Measurements from ENCODE around the gene KRT74.
A peak's percentile ranks its signal among the peaks of the same experiment; 100 is the strongest.

The KRT74 gene

DNA sequence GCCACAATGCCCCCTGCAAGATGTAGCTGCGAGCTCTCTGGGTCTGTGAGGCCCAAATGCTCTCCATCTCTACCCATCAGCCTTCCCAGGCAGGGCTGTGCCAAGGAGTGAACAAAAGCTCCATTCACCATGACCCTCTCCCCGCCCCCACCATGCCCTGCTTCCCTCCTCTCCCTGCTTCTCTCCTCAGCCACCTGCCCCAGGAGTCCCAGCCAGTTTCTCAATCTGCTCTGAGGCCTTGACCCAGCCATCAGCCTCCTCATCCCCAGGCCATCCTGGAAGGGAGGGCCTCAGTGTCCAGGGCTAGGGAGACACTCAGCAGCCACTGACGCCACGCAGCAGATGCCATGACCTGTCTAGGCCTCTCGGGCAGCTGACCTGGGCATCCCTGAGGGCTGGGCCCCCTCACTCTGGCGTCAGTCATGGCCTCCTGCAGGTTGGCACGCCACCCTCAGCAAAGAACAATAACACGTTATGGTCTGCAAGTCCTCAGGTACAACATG lies 45.0 kb downstream of the KRT74 start:
- H3K9ac ChIP-seq (ENCODE audit: low read depth, low read length): no peak overlapping the region
- H3K9me3 ChIP-seq (ENCODE audit: insufficient read depth, low read length, severe bottlenecking): no peaks in the 10 kb centered on the region
- DNase-seq: no peak
- no peak for ATAC-seq (ENCODE audit: insufficient read depth, low read depth)
- TF ChIP-seq CTCF (IDR thresholded peaks at IDR 0.05; ENCODE audit: borderline replicate concordance, extremely low read depth, low read length, poor library complexity, severe bottlenecking): no peak
- no peak for TF ChIP-seq EZH2 (IDR thresholded peaks at IDR 0.05; ENCODE audit: borderline replicate concordance, low read depth, low read length, severe bottlenecking)
- no peak overlapping the region for H3K4me3 ChIP-seq (ENCODE audit: low read depth in 1 of 2, low read length in 2 of 2)
- no peak overlapping the region for H3K4me2 ChIP-seq (ENCODE audit: insufficient read depth, low read length)
- H2AFZ ChIP-seq (ENCODE audit: low read depth, low read length): no peak overlapping the region
- H4K20me1 ChIP-seq (ENCODE audit: insufficient read depth, low read length): no peaks in the 10 kb centered on the region; the same call in 1 of the 2 replicates
- H3K27ac ChIP-seq (ENCODE audit: low read length): no peak overlapping the region
- no peaks in the 10 kb centered on the region for H3K36me3 ChIP-seq (ENCODE audit: insufficient read depth, low read length)
- no peaks in the 10 kb centered on the region for H3K4me1 ChIP-seq (ENCODE audit: insufficient read depth, low read length)
- H3K79me2 ChIP-seq (ENCODE audit: insufficient read depth, low read length): no peaks in the 10 kb centered on the region
- peaks cover 3% of the 10 kb centered on the region for H3K27me3 ChIP-seq (ENCODE audit: insufficient read depth, low read length, poor library complexity)

GRCh38 chr12:52527121-52527800 lies 46.4 kb downstream of the KRT74 start:
- Histone ChIP-seq H4K20me1 (ENCODE audit: insufficient read depth, low read length) (no peaks in the 10 kb centered on the region; the same call in 1 of the 2 replicates), H3K27me3 (ENCODE audit: insufficient read depth, low read length, poor library complexity) (peaks cover 7% of the 10 kb centered on the region), H3K79me2 (ENCODE audit: insufficient read depth, low read length) (no peaks in the 10 kb centered on the region), H3K27ac (ENCODE audit: low read length) (no peak overlapping the region), H3K9ac (ENCODE audit: low read depth, low read length) (no peak overlapping the region), H3K4me1 (ENCODE audit: insufficient read depth, low read length) (no peaks in the 10 kb centered on the region), H2AFZ (ENCODE audit: low read depth, low read length) (no peak overlapping the region), H3K36me3 (ENCODE audit: insufficient read depth, low read length) (no peaks in the 10 kb centered on the region), H3K4me2 (ENCODE audit: insufficient read depth, low read length) (no peak overlapping the region), H3K4me3 (ENCODE audit: low read depth in 1 of 2, low read length in 2 of 2) (no peak overlapping the region), H3K9me3 (ENCODE audit: insufficient read depth, low read length, severe bottlenecking) (no peaks in the 10 kb centered on the region)
- DNase-seq (no peak), ATAC-seq (ENCODE audit: insufficient read depth, low read depth) (no peak)
- TF ChIP-seq CTCF (IDR thresholded peaks at IDR 0.05; ENCODE audit: borderline replicate concordance, extremely low read depth, low read length, poor library complexity, severe bottlenecking) (no peak), EZH2 (IDR thresholded peaks at IDR 0.05; ENCODE audit: borderline replicate concordance, low read depth, low read length, severe bottlenecking) (no peak)

- no peak for DNase-seq
- no peak overlapping the region for H3K4me3 ChIP-seq (ENCODE audit: low read depth in 1 of 2, low read length in 2 of 2)
- H3K36me3 ChIP-seq (ENCODE audit: insufficient read depth, low read length): no peaks in the 10 kb centered on the region
- no peaks in the 10 kb centered on the region for H3K4me1 ChIP-seq (ENCODE audit: insufficient read depth, low read length)
- ATAC-seq (ENCODE audit: insufficient read depth, low read depth): peak; percentile 44; the same call in 1 of the 3 replicates
- H3K79me2 ChIP-seq (ENCODE audit: insufficient read depth, low read length): no peaks in the 10 kb centered on the region
- H2AFZ ChIP-seq (ENCODE audit: low read depth, low read length): no peak overlapping the region
- H3K27ac ChIP-seq (ENCODE audit: low read length): no peak overlapping the region
- no peaks in the 10 kb centered on the region for H3K9me3 ChIP-seq (ENCODE audit: insufficient read depth, low read length, severe bottlenecking)
- no peak overlapping the region for H3K4me2 ChIP-seq (ENCODE audit: insufficient read depth, low read length)
- peaks cover 7% of the 10 kb centered on the region for H3K27me3 ChIP-seq (ENCODE audit: insufficient read depth, low read length, poor library complexity)
- no peaks in the 10 kb centered on the region; the same call in 1 of the 2 replicates for H4K20me1 ChIP-seq (ENCODE audit: insufficient read depth, low read length)
- TF ChIP-seq EZH2 (IDR thresholded peaks at IDR 0.05; ENCODE audit: borderline replicate concordance, low read depth, low read length, severe bottlenecking): no peak
- H3K9ac ChIP-seq (ENCODE audit: low read depth, low read length): no peak overlapping the region
Observed at GRCh38 chr12:52526511-52526951, 47.1 kb downstream of the KRT74 start.

GRCh38 chr12:52525661-52526499 lies 47.8 kb downstream of the KRT74 start:
- H3K4me2 ChIP-seq (ENCODE audit: insufficient read depth, low read length): no peak overlapping the region
- no peaks in the 10 kb centered on the region for H3K36me3 ChIP-seq (ENCODE audit: insufficient read depth, low read length)
- H3K9me3 ChIP-seq (ENCODE audit: insufficient read depth, low read length, severe bottlenecking): no peaks in the 10 kb centered on the region
- no peak overlapping the region for H2AFZ ChIP-seq (ENCODE audit: low read depth, low read length)
- H3K4me3 ChIP-seq (ENCODE audit: low read depth in 1 of 2, low read length in 2 of 2): no peak overlapping the region
- ATAC-seq (ENCODE audit: insufficient read depth, low read depth): no peak
- no peak for DNase-seq
- no peak for TF ChIP-seq EZH2 (IDR thresholded peaks at IDR 0.05; ENCODE audit: borderline replicate concordance, low read depth, low read length, severe bottlenecking)
- TF ChIP-seq CTCF (IDR thresholded peaks at IDR 0.05; ENCODE audit: borderline replicate concordance, extremely low read depth, low read length, poor library complexity, severe bottlenecking): no peak
- no peak overlapping the region for H3K9ac ChIP-seq (ENCODE audit: low read depth, low read length)
- H3K79me2 ChIP-seq (ENCODE audit: insufficient read depth, low read length): no peaks in the 10 kb centered on the region
- peaks cover 4% of the 10 kb centered on the region for H3K27me3 ChIP-seq (ENCODE audit: insufficient read depth, low read length, poor library complexity)
- H3K4me1 ChIP-seq (ENCODE audit: insufficient read depth, low read length): no peaks in the 10 kb centered on the region
- no peak overlapping the region for H3K27ac ChIP-seq (ENCODE audit: low read length)
- no peaks in the 10 kb centered on the region; the same call in 1 of the 2 replicates for H4K20me1 ChIP-seq (ENCODE audit: insufficient read depth, low read length)
